Measurements from ENCODE around the gene BCL6B.

Gene BCL6B

GRCh38 chr17:7024402-7024785 is 1.5 kb downstream of the BCL6B start:
- DNase-seq (ENCODE audit: low spot score) = no peak
- TF ChIP-seq, protein P1, sequence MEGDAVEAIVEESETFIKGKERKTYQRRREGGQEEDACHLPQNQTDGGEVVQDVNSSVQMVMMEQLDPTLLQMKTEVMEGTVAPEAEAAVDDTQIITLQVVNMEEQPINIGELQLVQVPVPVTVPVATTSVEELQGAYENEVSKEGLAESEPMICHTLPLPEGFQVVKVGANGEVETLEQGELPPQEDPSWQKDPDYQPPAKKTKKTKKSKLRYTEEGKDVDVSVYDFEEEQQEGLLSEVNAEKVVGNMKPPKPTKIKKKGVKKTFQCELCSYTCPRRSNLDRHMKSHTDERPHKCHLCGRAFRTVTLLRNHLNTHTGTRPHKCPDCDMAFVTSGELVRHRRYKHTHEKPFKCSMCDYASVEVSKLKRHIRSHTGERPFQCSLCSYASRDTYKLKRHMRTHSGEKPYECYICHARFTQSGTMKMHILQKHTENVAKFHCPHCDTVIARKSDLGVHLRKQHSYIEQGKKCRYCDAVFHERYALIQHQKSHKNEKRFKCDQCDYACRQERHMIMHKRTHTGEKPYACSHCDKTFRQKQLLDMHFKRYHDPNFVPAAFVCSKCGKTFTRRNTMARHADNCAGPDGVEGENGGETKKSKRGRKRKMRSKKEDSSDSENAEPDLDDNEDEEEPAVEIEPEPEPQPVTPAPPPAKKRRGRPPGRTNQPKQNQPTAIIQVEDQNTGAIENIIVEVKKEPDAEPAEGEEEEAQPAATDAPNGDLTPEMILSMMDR (IDR thresholded peaks at IDR 0.05; ENCODE audit: extremely low read depth, missing control alignments) = no peak

- TF ChIP-seq, protein P1 (IDR thresholded peaks at IDR 0.05; ENCODE audit: extremely low read depth, missing control alignments) = no peak
- no peak for DNase-seq (ENCODE audit: low spot score)
These were observed 2.4 kb downstream of the BCL6B start for GRCh38 chr17:7025245-7025644.

GRCh38 chr17:7026471-7027115 is 3.7 kb downstream of the BCL6B start:
- DNase-seq (ENCODE audit: low spot score) = no peak
- TF ChIP-seq, protein P1 (IDR thresholded peaks at IDR 0.05; ENCODE audit: extremely low read depth, missing control alignments) = no peak

- DNase-seq (ENCODE audit: low spot score) = no peak
- TF ChIP-seq, protein P1 (IDR thresholded peaks at IDR 0.05; ENCODE audit: extremely low read depth, missing control alignments) = no peak
These were observed 4.5 kb downstream of the BCL6B start for GRCh38 chr17:7027335-7027734.

GRCh38 chr17:7029096-7029495 is 6.2 kb downstream of the BCL6B start:
- DNase-seq (ENCODE audit: low spot score) = no peak
- TF ChIP-seq, protein P1 (IDR thresholded peaks at IDR 0.05; ENCODE audit: extremely low read depth, missing control alignments) = no peak

DNA sequence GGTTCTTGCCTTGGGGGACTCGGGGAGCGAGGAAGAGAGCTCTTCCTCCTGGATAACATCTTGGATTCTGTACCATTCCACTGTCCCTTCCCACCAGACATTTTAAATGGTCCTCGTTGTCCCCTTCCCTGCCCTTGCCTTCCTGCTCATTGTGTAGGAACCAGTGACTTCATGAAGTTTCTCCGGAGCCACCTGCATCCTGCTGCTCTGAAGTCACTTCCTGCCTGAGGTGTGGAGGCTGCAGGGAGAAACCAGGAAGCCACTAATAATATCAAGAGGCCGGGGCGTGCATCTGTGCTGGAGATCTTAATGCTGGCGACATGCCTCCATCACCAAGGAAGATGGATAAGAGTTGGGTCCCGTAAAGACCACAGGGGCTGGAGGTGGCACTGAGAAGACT is 6.8 kb downstream of the BCL6B start:
- DNase-seq (ENCODE audit: low spot score) = no peak
- TF ChIP-seq, protein P1 (IDR thresholded peaks at IDR 0.05; ENCODE audit: extremely low read depth, missing control alignments) = no peak

DNA sequence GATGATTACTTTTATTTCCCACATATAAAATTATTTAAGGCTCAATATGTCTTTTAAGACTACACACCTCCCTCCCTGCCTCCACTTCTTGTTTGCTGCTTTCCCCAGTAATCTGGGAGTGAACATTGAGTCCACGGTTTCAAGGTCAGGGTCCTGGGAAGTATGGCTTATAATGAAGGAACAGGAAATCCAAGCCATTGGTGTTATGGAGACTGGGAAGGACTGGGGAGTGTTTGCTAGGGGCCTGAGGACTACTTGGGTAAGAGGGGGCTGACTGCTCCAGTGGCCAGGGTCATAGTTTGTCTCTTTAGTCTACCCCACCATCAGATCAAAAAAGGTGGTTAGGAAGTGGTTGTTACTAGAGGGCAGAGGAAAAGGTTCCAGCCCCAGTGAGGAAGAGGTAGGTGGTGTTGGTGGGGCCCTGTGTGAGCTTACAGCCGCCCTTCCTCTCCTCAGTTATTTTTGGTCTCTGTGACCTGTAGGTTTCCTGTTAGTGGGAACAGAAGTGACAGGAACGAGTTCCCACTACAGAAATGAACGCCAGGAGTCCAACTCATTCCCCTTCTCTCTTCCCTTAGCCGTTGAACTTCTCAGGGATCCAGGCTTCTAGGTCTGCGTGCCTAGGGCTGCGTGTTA is 12.2 kb downstream of the BCL6B start:
- TF ChIP-seq, protein P1 (IDR thresholded peaks at IDR 0.05; ENCODE audit: extremely low read depth, missing control alignments) = no peak
- no peak for DNase-seq (ENCODE audit: low spot score)
